DMS79 treated with DMSO at 0.1 percent for 48 hours (cell line): ENCODE measurements around the gene KIAA1614.
"Not testable (repeated sequence)": the region's sequence is repeated elsewhere in the genome, so short reads cannot be mapped to it uniquely, and the experiment has no call there.

Source experiments
- DNase-seq: peaks from one replicate; lab custom pipeline; 2025; lab: John Stamatoyannopoulos, UW

The KIAA1614 gene

GRCh38 chr1:180941518-180942275 is 29.0 kb downstream of the KIAA1614 start:
- no peak for DNase-seq

GRCh38 chr1:180945151-180945550 is 32.5 kb downstream of the KIAA1614 start:
- no peak for DNase-seq

GRCh38 chr1:180945551-180945950 is 32.9 kb downstream of the KIAA1614 start:
- DNase-seq = no peak

GRCh38 chr1:180946056-180946455 is 33.4 kb downstream of the KIAA1614 start:
- no peak for DNase-seq

- no peak for DNase-seq
These were observed 34.1 kb downstream of the KIAA1614 start for GRCh38 chr1:180946541-180947498.

GRCh38 chr1:180947499-180947885 is 34.8 kb downstream of the KIAA1614 start:
- DNase-seq = no peak

GRCh38 chr1:180947901-180948640 is 35.4 kb downstream of the KIAA1614 start:
- no peak for DNase-seq

GRCh38 chr1:180948641-180949615 is 36.2 kb downstream of the KIAA1614 start:
- no peak for DNase-seq

- no peak for DNase-seq
These were observed 36.9 kb downstream of the KIAA1614 start for GRCh38 chr1:180949616-180950000.

- no peak for DNase-seq
These were observed 37.6 kb downstream of the KIAA1614 start for GRCh38 chr1:180950321-180950720.

- DNase-seq = no peak
These were observed 38.6 kb downstream of the KIAA1614 start for GRCh38 chr1:180951186-180951745.

GRCh38 chr1:180951836-180952656 is 39.3 kb downstream of the KIAA1614 start:
- no peak for DNase-seq

GRCh38 chr1:180952657-180953013 is 39.9 kb downstream of the KIAA1614 start:
- no peak for DNase-seq

- DNase-seq = peak; percentile 84
These were observed 40.8 kb downstream of the KIAA1614 start for GRCh38 chr1:180953291-180954004.

GRCh38 chr1:180954005-180954800 is 41.5 kb downstream of the KIAA1614 start:
- no peak for DNase-seq

- DNase-seq = no peak
These were observed 42.1 kb downstream of the KIAA1614 start for GRCh38 chr1:180954801-180955165.

GRCh38 chr1:180956028-180956640 is 43.4 kb downstream of the KIAA1614 start:
- no peak for DNase-seq

- DNase-seq = not testable (repeated sequence)
These were observed 46.9 kb downstream of the KIAA1614 start for GRCh38 chr1:180959620-180960019.
